GDM1 (cell line): ENCODE results near the gene CHST6.
"Not testable (repeated sequence)": the region's sequence is repeated elsewhere in the genome, so short reads cannot be mapped to it uniquely, and the experiment has no call there.

ENCODE experiments used
- DNase-seq: peaks from one replicate; lab custom pipeline; 2025; lab: John Stamatoyannopoulos, UW

The CHST6 gene

GRCh38 chr16:75502916-75503605, 7.8 kb upstream of the CHST6 start:
- no peak for DNase-seq

- DNase-seq = not testable (repeated sequence)
These were observed 6.6 kb upstream of the CHST6 start for GRCh38 chr16:75501820-75502219.

DNA sequence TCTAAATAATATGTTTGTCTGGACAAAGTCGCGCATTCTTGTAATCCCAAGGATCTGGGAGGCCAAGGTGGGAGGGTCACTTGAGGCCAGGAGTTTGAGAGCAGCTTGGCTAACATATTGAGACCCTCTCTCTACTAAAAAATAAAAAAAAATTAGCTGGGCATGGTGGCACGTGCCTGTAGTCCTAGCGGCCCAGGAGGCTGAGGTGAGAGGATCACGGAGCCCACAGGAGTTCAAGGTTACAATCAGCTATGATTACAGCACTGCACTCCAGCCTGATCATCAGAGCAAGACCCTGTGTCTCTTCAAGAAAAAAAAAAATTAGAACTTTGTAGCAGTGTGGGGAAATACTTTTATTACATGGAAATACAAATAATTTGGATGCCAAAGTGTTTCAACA, 6.1 kb upstream of the CHST6 start:
- DNase-seq = no peak

DNA sequence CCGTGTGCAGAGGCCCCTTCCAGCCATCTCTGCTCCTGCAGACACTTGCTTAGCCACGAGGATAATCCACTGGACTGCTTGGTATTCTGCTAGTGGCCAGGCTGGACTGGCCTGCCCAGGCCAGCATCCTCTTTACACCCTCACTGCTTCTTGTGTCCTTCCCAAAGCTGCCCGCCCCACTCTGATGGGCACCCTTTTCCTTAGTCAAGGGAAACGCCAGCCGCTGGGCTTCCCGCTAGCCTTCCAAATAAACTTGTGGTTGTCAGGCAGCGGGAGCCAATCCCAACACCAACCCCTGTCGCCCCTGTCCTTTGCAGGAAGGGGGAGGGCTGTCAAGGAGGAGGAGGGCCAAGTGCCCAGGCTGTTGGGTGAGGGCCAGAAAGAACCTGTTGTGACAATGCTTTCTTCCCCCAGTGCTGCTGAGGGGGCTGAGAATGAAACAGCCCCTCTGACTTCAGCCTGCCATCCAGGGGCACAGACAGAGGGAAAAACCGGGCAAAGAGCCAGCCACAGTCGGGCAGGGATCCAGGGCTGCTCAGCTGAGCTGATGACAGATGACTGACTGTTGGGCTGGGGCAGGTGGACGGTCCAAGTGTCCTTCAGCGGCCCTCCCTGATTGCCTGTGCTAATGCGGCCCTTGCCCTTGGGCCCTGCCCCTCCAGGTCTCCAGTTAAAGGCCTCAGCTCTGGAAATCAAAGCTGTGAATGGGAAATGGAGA, 3.5 kb upstream of the CHST6 start:
- DNase-seq = not testable (repeated sequence)

DNA sequence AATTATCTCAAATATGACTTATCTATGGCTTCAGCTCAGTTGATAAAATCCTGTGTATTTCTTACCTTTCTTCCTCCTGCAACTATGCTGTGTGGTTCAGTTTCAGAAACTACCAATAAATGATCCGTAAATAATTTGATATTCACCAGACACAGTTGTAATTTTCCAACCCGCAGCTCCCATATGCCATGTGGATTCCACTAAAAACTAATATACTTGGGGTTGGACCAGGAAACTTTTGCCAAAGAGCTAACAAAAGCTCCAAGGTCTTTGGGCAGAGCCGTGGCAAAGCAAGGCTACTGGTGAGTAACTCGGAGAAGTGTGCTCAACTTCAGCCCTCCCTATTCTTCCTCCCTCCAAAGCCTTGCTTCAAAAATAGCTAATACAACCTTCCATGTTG, 2.3 kb upstream of the CHST6 start:
- DNase-seq = no peak

DNA sequence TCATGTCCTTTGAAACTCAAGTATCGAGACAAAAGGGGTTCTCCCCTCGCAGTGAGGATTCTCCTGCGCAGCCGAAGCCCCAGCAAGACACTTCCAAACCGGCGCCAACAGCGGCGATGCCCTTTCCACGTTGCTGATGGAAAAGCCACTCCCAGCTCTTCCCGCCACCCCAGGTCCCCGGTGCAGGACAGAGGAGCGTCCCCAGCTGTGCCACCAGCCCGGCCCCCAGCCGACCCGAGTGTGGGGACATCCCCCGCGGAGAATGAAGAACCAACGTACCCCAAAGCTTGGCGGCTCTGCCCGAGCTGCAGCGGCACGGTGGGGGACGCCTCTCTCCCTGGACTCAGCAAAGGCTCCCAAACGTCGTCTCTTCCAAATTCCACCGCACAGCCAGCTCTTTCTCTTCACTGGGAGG, 573 bp downstream of the CHST6 start:
- no peak for DNase-seq

DNA sequence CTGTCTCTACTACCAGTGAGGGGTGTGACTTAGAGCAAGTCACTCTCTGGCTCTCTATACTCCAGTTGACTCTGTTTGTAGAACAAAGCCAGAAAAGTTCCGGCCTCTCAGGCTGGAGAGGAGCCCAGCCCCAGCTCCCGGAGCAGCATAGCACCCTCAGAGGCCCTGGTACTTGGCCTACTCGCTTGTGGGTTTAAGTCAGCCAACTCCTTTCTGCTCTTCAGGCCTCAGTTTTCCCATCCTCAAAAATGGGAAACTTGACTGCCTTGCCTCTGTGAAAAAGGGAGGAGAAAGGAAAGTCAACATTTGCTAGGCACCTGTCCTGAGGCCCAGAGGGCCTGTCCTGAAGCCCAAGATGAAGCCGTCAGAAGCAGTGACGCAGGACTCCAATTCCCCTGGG, 1.1 kb downstream of the CHST6 start:
- no peak for DNase-seq

DNA sequence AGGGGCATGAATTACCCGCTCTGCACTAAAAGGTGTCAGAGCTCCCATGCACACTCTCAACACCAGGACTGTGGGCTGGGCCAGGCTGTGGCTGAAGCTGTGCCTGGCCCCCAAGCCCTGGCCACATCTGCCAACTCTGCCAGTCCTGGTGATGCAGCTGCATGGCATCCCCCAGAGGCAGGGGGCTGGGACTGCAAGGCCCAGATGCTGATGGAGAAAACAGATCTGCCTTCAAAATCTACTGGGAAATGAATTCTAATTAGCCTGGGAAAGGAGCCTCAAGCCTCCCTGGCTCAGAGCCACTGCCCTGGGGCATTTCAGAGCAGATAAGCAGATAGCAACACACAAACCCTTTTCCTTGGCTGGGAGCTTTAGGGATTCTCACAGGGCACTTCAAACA, 3.4 kb downstream of the CHST6 start:
- no peak for DNase-seq

DNA sequence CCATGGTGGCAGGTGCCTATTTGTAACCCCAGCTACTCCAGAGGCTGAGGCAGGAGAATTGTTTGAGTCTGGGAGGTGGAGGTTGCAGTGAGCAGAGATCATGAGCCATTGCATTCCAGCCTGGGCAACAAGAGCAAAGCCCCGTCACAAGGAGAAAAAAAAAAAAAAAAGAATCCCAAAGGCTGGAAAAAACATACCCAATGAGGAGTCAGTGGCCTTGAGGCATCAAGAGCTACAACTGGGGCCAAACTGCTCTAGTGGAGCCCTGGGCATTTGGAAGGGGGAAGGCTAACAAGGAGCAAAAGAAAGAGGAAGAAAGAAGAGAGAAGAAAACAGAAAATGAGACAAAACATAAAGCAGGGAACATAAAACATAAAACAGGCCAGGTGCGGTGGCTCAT, 6.9 kb downstream of the CHST6 start:
- DNase-seq = no peak

DNA sequence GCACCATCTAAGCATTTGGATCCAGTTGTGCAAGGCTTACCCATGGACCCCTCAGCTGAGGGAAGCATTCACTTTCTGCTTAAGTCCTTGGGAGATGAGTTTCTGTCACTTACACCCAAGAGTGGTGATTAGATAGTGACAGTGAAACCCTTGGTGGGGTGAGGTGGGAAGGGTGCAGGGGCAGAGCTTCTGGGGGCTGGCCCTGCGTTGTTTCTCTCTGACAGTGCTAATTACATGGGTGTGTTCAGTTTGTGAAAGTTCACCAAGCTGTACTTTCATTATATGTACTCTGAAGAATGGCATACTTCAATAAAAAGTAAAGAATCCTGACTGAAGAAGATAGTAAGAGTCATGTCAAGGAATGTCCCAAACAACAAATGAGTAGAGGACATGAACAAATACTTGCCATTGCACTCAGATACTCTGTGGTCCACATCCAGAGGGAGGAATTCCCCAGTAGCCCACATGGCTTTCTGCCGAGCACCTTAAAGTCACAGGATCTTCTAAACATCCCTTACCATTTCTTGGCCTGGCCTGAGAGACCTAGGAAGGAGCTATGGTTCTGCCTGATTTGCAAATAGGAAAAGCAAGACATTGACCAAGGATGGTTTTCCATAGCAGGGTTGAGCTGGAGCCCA, 8.4 kb downstream of the CHST6 start:
- no peak for DNase-seq

DNA sequence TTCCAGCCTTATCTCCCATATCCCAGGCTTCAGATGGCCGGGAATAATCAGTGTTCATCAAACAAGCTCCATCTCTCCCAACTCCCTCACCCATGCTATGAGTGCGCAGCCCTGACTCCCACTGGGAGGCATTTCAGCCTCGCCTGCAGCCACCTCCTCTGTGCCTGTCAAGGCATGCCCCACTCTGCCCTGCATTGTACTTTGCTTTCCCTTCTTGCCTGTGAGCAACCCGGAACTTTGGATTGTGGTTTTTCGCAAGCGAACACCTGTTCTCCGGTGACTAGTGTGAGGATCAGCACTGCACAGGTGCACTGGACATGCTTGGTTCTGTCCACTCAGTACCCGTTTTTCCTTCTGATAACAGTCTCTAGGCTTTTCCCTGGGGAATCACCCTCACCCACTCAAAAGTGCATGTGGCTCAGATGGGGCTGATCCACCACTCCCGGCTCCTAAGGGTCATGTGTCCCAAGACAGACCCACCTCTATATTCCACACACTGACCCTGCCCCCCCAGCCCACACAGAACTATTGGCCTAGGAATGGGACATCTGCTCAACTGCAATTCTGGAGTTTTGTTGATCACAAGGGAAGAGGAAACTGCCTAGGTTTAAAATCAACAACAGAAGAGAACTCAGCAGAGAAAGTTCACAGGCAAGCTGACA, 9.1 kb downstream of the CHST6 start:
- DNase-seq = no peak

DNA sequence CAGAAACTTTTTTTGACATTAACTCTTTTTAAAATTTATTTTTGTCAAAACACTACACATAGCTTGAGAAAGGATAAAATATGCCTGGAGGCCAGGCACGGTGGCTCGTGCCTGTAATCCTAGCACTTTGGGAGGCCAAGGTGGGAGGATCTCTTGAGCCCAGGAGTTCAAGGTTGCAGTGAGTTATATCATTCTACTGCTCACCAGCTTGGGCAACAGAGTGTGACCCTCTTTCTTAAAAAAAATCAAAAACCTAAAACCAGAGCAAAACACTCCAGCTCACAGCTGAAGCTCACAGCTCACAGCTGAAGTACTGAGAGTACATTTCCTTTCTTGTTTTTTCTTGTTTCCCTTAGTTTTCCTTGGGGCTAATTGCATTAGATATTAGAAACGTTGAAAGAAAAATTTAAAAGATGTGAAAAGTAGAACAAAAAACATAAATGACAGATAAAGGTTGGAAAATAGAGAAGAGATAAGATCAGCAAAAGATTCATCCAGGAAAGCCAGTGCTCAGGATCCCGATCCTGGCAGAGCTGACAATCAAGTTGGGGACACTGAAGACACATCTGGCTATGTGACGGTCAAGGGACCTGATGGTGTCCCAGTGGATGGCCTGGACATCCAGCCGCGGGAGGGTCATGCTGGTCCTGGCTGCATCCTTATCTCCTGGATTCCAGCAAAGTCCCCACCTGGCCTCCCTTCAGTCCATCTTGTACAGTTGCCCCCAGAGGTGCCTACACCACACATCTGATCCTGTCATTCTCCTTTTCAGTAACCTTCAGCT, 9.8 kb downstream of the CHST6 start:
- no peak for DNase-seq

- no peak for DNase-seq
These were observed 12.0 kb downstream of the CHST6 start for GRCh38 chr16:75483222-75483621.

- DNase-seq = no peak
These were observed 12.6 kb downstream of the CHST6 start for GRCh38 chr16:75482434-75483205.

DNA sequence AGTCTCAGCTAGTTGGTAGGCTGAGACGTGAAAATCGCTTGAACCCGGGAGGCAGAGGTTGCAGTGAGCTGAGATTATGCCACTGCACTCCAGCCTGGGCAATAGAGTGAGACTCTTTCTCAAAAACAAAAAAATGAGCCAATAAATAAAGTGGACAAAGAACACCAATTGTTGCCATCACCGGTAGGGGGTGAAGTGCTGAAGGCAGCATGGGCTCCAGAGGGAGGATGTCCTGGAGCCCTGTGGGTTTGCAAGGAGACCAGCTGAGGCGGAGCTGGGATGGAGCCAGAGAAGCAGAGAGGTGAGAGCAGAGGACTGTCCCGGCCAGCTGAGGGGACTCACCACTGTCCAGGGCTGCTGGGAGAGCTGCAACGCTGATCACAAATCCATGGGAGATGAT, 13.8 kb downstream of the CHST6 start:
- DNase-seq = no peak

DNA sequence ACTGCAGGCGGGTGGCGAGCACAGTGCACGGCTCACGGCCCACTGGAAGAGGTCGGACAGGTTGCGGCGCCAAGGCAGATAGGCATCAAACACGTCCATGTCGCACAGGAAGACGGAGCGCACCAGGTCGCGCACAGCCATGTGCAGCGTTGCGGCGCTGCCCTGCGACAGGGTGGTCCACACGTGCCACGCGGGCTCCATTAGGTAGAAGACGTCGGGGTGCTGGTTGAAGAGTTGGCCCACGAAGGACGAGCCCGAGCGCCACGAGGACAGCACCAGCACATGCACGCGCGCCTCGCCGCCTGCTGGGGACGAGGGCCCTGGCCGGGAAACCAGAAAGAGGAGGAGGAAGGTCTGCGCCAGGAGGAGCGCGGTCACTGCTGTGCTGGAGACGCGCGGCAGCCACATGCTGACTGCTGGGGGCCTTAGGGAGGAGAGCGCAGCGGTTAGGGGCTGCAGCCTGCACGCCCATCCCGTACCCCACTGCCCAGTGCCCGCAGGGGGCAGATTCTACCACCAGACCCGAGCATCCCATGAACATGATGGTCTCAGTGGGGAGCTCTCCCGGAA, 15.7 kb downstream of the CHST6 start:
- DNase-seq = no peak

GRCh38 chr16:75478480-75479345, 16.5 kb downstream of the CHST6 start:
- DNase-seq = no peak

DNA sequence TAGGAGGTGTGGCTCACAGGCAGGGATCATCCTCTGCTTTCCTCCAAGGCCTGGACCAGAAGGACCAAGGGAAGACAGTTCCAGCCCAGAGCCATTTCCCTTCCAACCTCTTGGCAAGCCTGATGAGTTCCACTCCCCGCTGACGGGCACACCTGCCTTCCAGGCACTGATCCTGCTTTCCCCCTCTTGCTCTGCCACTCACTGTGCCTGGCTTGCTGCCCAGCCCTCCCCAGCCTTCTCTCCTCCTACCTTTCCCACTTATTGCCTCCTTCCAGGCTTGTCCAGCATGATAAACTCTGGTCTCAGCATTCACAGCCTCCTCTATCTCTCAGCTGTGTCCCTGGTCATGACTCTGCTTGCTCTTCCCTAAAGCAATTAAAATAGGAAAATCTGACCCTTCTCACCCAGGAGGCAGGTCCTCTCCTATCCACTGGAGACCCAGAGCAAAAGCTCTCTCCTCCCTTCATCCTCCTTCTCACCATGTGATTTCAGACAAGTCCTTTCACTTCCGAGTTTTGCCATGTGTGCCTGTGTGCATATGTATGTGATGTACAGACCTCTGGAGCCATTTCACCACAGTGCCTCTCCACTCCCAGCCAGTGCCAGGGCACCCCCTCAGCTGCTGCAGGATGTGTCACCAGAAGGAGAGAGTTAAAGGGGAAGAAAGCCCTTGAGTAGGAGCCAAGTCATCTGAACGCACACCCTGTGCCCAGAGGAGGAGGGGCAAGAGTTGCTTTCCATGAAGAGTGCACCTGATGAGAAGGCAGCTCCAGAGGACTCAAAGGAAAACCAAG, 17.4 kb downstream of the CHST6 start:
- DNase-seq = no peak

DNA sequence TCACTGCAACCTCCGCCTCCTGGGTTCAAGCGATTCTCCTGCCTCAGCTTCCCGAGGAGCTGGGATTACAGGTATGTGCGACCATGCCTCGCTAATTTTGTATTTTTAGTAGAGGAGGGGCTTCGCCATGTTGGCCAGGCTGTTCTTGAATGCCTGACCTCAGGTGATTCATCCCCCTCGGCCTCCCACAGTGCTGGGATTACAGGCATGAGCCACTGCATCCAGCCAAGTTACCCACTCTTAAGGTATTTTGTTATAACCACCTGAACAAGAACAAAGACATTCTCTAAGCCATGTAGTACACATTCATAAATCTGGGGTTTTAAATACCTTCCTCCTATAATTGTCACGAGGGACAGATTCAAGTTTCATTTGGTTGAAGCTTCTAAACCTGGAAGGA, 18.4 kb downstream of the CHST6 start:
- no peak for DNase-seq
